GM12875 (cell line): ENCODE data around the gene PRKN.

Experiments
- H3K4me3 ChIP-seq: one replicate; pipeline ENCODE4 v1.5.1; 2011; ENCODE audit warnings: low read depth, low read length, control low read depth
- CTCF ChIP-seq: IDR thresholded peaks from 2 replicates; pipeline ENCODE4 v1.5.1; 2011; ENCODE audit warnings: low read depth, mild to moderate bottlenecking, control low read depth, inconsistent platforms, low read length, moderate library complexity, borderline replicate concordance; ENCODE audit not compliant: insufficient read depth

The PRKN gene

GRCh38 chr6:161414180-161414579 is 1313.4 kb downstream of the PRKN start:
- H3K4me3 ChIP-seq: no peak overlapping the region
- no peak for TF ChIP-seq CTCF

- no peak overlapping the region for H3K4me3 ChIP-seq
These were observed 1314.2 kb downstream of the PRKN start for GRCh38 chr6:161413355-161413771.

GRCh38 chr6:161412795-161413194 is 1314.8 kb downstream of the PRKN start:
- no peak overlapping the region for H3K4me3 ChIP-seq
- no peak for TF ChIP-seq CTCF

More at GRCh38 chr6:161413355-161413771, 1314.2 kb downstream of the PRKN start:
- no peak for TF ChIP-seq CTCF

- no peak overlapping the region for H3K4me3 ChIP-seq
- TF ChIP-seq CTCF: no peak
These were observed 1316.2 kb downstream of the PRKN start for GRCh38 chr6:161411265-161411944.

- no peak overlapping the region for H3K4me3 ChIP-seq
- TF ChIP-seq CTCF: no peak
These were observed 1316.8 kb downstream of the PRKN start for GRCh38 chr6:161410736-161411135.

- TF ChIP-seq CTCF: no peak
- H3K4me3 ChIP-seq: no peak overlapping the region
These were observed 1317.5 kb downstream of the PRKN start for GRCh38 chr6:161410076-161410475.

- TF ChIP-seq CTCF: no peak
- no peak overlapping the region for H3K4me3 ChIP-seq
These were observed 1318.2 kb downstream of the PRKN start for GRCh38 chr6:161409353-161409752.
